ENCODE results near the gene ZNRF3. TPM values are rescaled to one million over a fixed set of nuclear protein-coding genes. Genes with fewer than 3 reads are reported as not detected.

The ZNRF3 gene
- total RNA-seq, 1 donor from 2014 or later: 10.5 TPM

DNA sequence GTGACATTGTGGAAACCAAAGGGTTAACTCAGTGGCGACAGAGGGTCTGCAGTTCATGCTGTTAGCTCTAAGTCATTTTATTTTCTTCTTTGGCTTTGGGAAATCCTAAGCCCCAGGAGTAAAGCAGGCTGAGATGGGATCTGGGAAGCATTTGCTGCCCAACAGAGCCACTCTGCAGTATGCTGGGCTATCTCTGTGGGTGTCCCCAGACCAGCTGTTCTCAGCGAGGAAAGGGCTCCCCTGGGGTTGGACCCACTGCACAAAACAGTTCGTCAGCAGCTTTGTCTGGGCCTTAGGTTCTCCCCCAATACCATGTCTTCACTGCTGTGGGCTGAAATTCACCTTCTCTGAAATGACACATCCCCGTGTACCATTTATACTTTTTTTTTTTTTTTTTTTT, 223.5 kb downstream of the ZNRF3 start:
- Histone ChIP-seq H3K4me3 (ENCODE audit: low read depth, low read length) (no peak overlapping the region), H3K36me3 (ENCODE audit: control insufficient read depth, insufficient read depth, low read length) (no peaks in the 10 kb centered on the region), H3K27me3 (ENCODE audit: control insufficient read depth, insufficient read depth, low read length) (no peaks in the 10 kb centered on the region)
- TF ChIP-seq, protein P1, sequence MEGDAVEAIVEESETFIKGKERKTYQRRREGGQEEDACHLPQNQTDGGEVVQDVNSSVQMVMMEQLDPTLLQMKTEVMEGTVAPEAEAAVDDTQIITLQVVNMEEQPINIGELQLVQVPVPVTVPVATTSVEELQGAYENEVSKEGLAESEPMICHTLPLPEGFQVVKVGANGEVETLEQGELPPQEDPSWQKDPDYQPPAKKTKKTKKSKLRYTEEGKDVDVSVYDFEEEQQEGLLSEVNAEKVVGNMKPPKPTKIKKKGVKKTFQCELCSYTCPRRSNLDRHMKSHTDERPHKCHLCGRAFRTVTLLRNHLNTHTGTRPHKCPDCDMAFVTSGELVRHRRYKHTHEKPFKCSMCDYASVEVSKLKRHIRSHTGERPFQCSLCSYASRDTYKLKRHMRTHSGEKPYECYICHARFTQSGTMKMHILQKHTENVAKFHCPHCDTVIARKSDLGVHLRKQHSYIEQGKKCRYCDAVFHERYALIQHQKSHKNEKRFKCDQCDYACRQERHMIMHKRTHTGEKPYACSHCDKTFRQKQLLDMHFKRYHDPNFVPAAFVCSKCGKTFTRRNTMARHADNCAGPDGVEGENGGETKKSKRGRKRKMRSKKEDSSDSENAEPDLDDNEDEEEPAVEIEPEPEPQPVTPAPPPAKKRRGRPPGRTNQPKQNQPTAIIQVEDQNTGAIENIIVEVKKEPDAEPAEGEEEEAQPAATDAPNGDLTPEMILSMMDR (IDR thresholded peaks at IDR 0.05; ENCODE audit: insufficient read depth, low read length, poor library complexity, severe bottlenecking): no peak
- DNase-seq (ENCODE audit: low read depth): no peak

Other genes with a start within 250 kb of the ZNRF3 start
- 10.9 and 13.5 TPM in 2 replicates for gene TTC28, start 203.7 kb upstream of the ZNRF3 start, total RNA-seq
- gene CHEK2, start 141.8 kb upstream of the ZNRF3 start, total RNA-seq: 8.1 and 10.3 TPM in 2 replicates
- 23.0 and 34.2 TPM in 2 replicates for gene HSCB, start 141.5 kb upstream of the ZNRF3 start, total RNA-seq
- gene CCDC117, start 110.9 kb upstream of the ZNRF3 start, total RNA-seq: 14.1 and 19.1 TPM in 2 replicates
- gene XBP1, start 83.0 kb upstream of the ZNRF3 start, total RNA-seq: 288 and 291 TPM in 2 replicates
- not detected in 2 replicates for gene C22orf31, start 178.3 kb downstream of the ZNRF3 start, total RNA-seq
- 6.5 and 7.1 TPM in 2 replicates for gene KREMEN1, start 189.5 kb downstream of the ZNRF3 start, total RNA-seq

All from kidney epithelial cell (primary cell).